Activated CD4-positive, CD25-positive, alpha-beta regulatory T cell (primary cell): ENCODE results near the gene NR5A1.

Source experiments
- DNase-seq, 4 experiments: peaks; one replicate each; lab custom pipeline; 2025; lab: John Stamatoyannopoulos, UW

Gene NR5A1

DNA sequence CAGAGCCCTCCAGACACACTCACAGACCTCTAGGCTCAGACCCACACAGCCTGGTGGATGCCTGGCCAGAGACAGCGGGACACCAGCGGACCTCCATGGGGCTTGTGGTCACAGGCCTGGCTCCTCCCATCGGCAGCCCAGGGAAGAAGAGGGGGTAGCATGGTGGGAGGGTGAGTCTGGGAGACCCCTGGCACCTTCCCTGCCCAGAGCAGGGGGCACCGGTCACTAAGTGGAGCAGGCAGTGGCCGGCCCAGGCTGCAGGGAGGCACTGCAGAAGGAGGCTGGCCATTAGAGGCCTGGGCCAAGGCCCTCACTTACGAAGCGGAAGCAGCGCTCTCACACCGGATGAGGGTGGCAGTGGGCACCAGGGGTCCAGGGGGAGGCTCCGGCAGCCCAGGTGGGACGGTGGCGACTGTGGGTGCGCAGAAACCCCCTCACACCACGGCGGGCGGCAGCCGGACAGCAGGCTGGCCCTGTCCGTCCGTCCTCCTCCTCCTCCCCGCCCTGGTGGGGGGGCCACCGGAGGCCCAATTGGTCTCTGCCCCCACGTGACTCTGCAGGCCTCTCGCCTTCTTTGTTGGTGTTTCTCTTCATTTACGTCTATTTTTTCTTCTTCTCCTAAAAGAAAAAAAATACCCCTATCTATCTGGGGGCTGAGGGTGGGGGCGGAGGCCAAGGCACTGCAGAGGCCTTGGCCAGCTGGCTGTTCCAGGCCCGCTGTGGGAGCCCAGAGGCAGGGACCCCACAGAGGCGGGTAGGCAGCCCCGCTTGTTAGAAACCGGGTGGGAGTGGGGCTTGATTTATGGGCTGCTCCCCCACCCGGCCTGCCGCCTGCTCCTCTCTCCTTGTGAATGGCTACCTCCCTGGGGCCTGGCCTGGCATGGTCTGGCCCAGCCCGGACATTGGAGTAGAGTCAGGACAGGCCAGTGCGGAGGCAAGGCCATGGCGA is at the start of gene NR5A1:
Gene NR5A1 (minus strand): TSS at position 469 of the 949 bp plus-strand sequence. CDS start 4,004 bp downstream, outside the sequence.
- DNase-seq, result no peak

DNA sequence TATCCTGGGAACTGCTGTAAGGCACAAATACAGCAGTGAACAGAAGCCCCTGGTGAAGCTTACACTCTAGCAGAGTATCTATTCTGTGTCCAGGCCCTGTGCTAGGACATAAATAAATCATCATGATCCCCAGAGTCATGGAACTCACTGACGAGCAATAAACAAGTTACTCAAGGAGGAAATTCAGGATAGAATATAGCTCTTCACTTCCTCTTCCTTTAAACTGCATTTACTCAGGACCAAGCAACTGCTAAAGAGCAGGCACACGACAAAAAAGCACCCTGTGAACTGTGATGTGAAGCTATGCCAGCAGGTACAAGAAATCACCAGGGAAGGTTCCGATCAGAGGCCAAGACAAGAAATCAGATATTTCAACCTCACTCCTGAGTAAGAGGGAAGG is 47.8 kb upstream of the NR5A1 start:
- no peak for DNase-seq

DNA sequence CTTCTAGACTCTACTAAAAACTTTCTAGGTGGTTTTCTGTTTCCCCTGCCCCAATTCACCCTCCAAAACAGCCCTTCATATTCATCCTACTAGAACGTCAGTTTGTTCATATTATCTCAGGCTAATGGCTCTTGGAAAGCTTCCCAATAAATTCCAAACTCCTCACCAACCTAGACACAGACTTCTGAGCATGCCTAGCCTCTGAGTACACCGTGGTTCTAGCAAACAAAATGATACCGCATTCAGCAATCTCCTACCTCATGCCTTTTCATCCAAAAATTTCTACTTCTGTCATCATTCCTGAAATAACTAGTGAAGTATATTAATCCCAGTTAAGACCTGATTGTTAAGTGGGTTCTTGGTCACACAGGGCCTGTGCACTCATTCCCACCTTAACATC is 46.5 kb upstream of the NR5A1 start:
- DNase-seq, result no peak

GRCh38 chr9:124552273-124552605 is 45.0 kb upstream of the NR5A1 start:
- no peak for DNase-seq

DNA sequence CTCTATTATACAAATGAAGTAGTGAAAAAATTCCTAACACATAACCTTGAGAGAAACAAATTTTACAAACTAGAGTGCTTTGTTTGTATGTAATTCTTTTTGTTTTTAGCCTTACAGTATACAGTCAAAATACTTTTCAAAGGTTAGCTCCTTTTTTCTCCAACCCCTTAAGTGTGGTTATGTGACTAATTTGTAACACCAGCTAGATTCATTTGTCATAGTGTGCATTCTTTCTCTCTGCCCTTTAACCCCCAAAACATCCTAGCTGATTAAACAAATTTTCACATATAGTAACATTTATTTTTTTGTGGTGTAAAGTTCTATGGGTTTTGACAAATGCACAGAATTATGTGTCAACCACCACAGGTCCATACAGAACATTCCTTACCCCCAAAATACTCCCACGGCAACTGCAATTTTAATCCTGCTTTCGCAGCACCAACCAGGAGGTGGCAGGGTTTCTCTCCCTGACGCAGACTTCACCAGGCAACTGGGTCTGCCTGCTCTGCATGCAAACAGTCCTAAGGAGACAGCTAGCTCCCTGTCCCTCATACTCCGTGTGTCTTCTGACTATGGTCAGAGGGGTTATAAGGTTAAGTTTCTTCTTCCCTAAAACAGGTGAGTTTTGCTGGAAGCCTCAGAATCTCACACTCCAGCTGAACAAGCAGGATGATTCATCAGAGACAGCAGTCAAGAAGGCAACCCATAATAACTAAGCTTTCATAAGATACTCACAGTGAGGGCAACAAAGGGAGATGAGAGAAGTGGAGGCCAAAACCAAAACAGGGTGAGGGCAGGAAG is 44.5 kb upstream of the NR5A1 start:
- DNase-seq, result no peak

DNA sequence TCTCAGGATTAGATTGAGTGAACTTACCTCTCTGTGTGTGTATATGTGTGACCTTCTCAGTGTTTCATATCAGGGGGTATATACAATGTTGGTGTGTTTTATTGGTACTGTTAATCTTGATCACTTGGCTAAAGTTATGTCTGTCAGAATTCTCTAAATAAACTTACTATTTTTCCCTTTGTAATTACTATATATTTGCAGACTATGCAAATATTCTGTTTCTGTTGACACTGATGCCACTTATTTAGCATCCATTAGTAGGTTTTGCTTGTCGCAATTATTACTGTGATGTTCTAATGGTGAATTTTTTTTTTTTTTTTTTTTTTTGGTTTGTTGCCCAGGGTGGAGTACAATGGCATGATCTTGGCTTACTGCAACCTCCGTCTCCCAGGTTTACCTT is 42.9 kb upstream of the NR5A1 start:
- DNase-seq, result no peak

DNA sequence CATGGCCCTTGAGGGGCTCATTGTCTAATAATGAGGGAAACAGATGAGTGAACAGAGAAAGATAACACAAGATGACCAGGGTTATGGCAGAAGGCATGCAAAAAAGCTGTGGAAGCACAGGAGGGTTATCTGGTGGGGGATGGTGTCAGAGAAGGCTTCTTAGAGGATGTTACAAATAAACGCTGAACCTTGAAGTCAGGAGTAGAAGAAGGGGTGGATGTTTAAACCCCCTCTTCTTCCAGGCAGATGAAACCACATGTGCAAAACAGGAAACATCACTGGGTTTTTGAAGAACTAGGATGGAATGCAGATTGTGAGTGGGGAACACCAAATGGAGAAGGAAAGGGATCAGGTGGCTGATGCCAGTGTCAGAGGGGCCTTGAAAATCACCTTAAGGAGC is 41.8 kb upstream of the NR5A1 start:
- DNase-seq, result no peak

DNA sequence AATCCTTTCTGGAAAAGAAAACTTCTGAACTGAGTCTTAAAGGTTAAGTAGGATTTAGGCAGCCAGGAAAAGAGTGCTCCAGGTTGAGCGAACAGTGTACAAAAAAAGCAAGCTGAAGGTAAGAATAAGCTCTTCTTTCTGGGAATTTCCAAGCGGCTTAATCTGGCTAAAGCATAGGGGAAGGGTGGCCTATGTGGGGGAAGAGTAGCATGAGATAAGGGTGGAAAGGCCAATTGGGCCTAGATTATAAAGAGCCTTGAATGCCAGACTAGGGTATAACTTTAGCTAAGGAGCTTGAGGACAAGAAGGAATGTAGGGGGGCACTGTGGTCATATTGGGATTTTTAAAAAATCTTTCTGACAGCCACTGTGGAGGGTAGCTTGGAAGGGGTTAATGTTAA is 37.3 kb upstream of the NR5A1 start:
- DNase-seq, result no peak

DNA sequence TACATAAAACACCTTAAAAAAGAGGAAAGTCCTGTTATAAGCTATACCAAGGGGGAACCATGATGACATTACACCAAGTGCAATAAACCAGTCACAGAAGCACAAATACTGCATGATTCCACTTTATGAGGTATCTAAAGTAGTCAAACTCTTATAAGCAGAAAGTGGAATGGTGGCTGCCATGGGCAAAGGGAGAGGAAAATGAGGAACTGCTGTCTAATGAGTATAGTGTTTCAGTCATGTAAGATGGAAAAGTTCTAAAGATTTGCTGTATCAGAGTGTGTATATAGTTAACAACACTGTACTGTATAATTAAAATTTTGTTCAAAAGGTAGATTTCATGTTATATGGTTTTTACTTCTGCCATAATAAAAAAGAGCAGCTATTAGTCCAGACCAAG is 34.6 kb upstream of the NR5A1 start:
- DNase-seq, result no peak

- DNase-seq, result no peak
Measured at GRCh38 chr9:124537926-124538325, 30.7 kb upstream of the NR5A1 start.

DNA sequence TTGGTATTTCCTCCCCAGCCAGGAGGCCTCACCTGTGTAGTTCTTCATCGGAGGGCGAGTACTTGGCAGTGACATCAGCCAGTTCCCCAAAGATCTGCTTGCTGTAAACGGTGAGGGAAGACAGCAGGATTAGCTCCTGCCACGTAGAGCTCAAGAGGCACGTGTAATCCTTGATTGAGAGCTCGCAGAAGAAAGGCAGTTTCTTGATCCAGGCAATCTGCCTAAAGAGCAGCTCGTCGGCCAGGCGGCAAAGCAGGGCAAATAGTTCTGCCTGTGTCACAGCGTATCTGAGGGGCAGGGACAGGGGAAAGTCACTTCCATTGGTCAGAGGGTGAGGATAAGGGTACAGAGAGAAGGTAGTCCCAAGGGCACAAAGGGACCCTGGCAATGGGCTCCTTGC is 28.6 kb upstream of the NR5A1 start:
- DNase-seq, result no peak

GRCh38 chr9:124532897-124533296 is 25.7 kb upstream of the NR5A1 start:
- DNase-seq, result no peak

GRCh38 chr9:124531115-124531514 is 23.9 kb upstream of the NR5A1 start:
- no peak for DNase-seq

DNA sequence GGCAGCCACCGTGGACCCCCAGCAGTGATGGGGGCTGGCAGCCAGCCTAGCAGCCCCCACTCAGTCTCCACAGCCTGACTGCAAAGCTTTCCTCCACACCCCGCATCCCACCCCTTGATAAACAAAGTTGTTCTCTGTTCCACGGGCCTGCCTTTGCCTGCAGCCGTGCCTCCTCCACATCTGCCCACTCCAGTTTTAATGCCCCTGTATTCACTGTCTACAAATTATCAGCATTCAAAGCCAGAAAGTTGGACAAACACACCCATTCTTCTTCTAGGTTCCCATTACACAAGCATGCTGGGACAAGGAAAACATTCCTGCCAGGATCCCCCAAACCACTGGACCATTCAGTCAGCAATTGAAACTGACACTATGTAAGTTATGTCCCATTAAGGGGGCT is 23.0 kb upstream of the NR5A1 start:
- no peak for DNase-seq

GRCh38 chr9:124527781-124528180 is 20.6 kb upstream of the NR5A1 start:
- DNase-seq, result no peak

DNA sequence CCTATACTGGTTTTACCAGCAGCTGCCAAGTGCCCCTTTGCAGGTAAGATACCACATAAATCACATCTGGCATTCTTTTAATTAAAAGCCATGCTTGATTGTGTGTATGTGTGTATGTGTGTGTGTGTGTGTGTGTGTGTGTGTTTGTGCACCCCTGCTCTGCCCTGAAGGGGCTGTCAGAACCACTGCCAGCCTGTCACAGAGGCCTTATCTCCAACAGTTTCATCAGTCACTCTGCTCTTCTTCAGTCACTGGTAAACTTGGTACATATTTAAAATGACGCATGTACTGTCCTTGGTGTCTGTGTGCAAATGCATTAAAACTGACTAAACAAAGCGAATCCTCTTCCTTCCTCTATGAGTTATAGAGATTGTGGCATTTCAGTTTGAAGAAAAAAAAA is 19.0 kb upstream of the NR5A1 start:
- DNase-seq, result no peak

- DNase-seq, result no peak
Measured at GRCh38 chr9:124522121-124523098, 15.2 kb upstream of the NR5A1 start.

DNA sequence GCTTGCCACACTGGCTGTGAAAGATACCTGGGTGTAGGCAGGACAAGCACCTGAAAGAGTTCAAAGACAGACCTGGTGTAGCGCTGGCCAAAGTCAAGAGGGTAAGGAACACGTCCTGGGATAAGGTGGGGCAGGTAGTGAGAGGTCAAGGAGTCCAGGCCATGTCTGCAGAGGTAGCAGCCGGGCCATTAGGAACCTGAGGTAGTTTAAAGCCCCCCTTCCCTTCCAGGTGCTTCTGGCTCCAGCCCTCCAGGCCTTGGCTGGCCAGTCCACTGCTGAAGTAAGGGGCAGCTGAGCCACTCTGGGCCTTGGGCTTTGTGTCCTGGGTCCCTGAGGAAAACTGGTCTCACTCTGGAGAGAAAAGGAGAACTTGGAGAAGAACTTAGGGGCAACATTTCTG is 13.9 kb upstream of the NR5A1 start:
- no peak for DNase-seq

DNA sequence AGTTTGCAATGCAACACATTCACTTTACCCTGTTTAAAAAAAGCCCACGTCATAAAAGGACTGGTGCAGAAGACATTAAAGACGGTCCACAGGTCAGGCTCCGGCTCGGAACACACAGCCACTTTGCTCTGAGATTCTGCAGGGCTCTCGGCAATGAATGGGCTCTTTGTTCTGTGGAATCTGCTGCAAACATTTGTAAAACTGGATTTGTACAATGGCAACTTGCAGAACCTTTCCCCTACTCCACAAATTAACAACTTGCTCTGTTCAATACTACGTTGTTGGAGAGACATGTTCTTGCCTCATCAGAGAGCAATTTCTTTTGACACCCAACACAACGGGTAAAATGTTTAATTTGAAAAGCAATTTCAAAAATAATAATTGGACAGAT is 13.0 kb upstream of the NR5A1 start:
- DNase-seq, result no peak

DNA sequence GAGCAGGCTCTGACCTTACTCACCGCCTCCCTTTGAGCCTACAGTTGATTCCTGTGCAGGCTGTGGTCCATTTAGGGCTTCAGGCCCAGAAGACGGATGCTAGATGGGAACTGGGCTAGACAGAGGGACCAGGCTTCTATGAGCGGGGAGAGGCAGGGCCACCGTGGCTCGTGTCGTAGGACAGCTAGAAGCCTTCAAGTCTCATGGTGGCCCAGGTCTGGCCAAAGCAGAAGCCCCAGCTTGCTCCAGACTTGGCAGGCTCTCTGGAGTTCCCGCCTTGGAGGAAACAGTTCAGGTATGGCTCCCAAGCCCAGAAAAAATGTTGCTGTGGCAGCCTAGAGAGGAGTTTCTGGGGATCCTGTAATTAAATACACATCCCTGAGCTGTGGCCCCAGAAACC is 10.9 kb upstream of the NR5A1 start:
- DNase-seq, result no peak

GRCh38 chr9:124517600-124517999 is 10.4 kb upstream of the NR5A1 start:
- no peak for DNase-seq

GRCh38 chr9:124514874-124515273 is 7.7 kb upstream of the NR5A1 start:
- no peak for DNase-seq
